Stimulated activated CD4-positive, alpha-beta T cell treated with anti-CD3 and anti-CD28 coated beads, Interleukin-12 subunit alpha, Interleukin-12 subunit beta, amount 100 ng/mL, for 48 hours (primary cell): ENCODE measurements around the gene PARD3.

Experiments used
- DNase-seq, 3 donors: peaks; one replicate each; pipeline ENCODE4 v3.0.0-alpha.2; 2020; ENCODE audit warnings: low read depth in 2 of 3, low spot score in 1 of 3

PARD3 gene

DNA sequence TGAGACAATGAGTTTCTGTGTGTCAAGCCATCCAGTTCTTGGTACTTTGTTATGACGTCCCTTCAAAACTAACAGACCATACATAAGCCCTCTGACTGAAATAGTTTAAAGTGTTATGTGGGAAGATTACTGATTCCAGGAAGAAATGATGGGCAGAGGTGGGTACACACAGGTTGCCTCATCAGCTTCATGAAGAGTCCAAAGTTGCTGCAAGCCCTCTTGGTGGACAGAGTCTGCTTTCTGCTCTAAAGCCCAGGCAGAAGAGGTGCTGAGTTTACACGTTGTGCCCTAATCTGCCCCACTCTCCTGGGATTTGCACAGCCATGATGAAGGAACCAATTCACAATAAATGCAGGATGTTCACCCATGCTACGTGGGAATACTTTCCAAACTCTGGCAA, 187.4 kb downstream of the PARD3 start:
- no peak for DNase-seq

DNA sequence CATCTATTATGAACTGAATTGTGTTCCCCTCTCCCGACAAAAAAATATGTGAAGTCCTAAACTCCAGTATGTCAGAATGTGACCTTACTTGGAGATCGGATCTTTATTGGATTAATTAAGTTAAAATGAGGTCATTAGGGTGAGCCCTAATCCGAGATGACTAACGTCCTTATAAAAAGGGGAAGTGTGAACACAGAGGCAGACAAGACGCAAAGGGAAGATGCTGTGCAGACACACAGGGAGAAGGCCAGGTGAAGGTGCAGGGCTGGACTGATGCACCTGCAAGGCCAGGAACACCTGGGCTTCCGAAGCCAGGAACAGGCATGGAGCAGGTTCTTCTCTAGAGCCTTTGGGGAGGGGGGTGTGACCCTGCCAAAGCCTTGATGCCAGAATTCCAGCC, 187.8 kb downstream of the PARD3 start:
- no peak for DNase-seq

DNA sequence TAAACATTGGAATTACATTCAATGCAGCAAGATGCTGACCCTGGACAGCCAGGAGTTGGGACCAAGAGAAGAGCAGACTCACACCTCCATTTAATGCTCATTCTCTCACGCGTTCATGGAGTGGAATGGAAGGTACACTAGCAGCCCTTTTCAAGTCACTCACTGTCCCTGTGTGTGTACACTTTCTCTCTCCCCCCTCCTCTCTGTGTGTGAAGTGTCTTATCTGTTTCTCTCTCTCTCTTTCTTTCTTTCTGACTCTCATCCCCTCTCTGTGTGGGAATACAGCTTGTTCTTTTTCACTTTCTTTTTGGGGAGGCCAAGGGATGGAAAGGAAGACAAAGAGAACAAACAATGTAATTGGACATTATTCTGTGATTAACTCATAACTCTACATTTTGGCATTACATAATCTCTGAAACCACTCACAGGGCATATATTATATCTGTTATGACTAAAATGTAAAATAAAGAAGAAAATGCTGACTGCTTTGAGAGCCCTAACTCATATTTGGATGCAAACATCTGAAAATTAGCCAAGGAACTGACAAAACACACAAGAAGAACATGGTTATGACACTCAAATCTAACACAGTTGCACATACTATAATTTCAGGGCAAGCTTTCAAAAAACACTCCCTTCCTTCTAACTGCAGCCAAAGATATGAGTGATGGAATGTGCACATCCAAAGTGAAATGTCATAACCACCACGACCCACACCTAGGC, 188.8 kb downstream of the PARD3 start:
- no peak for DNase-seq

DNA sequence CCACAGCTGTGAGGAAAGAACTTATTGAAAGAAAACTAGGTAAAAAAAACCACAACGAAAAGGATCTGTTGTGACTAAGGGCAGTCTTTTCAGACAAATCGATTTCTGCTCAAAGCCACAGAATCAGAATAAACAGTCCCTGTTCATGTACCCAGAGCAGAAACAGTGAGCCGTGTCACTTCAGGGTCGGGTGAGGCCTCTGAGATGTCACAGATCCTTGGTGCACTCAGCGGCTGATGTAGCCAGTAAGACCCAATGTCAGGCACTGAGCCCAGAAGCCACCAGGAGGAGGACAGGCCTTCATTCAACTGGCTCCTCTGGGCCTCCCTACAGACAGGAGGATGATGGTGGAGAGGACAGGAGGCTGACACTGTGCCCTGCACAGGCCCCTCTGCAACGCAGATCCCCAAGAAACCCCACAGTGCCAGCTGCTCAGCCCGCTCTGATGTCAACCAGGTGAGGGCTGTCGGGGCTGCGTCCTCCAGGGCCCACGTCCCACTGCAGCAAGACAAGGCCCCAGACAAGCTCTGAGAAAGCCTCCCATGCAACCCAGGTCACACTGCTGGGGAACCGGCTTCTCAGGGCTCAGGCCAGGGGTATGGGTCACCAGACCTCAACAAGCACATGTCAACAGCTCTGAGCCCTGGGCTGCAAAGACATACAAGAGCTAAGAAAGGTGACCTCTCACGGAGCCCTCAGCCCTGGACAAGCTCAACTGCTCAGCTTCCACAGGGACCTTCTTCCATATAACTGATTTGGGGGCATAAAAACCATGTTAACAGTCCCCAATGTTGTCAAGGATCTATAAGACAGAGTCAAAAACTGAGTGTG, 190.6 kb downstream of the PARD3 start:
- DNase-seq, result no peak

DNA sequence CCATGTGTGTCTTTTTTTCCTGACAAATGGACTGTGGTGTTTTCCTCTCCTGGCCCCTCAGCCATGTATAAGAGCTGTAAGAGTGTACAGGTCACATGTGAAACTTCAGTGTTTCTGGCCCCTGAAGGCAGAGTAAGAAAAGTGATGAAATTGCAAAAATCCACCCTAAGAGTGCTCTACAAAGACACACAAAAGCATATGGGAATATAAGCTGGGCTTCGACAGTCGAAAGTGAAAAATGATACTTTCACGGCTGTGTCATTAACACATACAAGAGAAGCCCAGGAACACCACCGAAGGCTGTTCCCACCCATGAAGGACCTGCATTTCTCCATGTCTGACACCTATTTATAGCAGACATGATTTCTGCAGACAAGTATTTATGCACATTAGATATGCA, 192.2 kb downstream of the PARD3 start:
- no peak for DNase-seq

DNA sequence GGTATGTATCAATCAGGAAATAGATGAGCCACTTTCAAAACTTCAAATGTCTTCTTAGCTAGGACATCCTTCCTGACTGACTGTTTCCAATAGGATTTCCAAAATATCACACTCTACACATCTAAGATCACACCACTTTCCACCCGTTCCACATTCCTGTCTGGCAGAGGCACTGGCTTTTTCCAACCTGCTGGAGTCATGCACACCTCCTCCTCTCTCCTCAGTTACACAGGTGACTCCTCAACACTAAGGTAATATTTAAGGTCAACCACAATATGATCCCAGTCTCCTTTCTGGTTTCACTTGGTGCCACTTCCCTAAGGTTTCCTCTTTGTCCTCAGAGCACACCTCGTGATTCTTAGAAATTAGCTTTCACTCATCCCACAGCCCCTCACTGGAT, 196.5 kb downstream of the PARD3 start:
- no peak for DNase-seq

DNA sequence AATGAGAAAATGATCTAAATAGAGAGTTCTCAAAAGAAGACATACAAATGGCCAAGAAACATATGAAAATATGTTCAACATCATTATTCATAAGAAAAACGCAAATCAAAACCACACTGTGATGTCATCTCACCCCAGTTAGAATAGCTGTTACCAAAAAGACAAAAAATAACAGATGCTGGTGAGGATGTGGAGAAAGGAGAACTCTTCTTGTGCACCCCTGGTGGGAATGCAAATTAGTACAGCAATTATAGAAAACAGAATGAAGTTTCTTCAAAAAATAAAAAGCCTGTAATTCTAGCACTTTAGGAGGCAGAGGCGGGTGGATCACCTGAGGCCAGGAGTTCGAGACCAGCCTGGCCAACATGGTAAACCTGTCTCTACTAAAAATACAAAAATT, 199.3 kb downstream of the PARD3 start:
- no peak for DNase-seq

DNA sequence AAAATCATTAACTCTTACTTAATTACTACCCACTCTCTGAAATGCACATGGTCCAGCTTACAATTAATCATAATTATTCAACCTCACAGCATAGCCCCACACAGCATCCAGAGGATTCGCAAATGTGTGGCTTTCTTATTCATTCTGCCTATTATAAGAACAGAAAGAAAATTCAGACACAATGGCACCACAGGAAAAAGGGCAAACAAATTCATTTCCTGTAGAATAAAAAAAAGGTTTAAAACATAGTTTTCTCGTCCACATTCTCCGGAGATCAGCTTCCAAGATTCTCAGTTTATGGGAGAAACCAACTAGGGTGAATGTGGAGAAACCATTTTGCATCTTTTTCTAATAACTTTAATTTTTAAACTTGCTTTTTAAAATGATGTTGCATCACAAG, 201.6 kb downstream of the PARD3 start:
- DNase-seq, result no peak

DNA sequence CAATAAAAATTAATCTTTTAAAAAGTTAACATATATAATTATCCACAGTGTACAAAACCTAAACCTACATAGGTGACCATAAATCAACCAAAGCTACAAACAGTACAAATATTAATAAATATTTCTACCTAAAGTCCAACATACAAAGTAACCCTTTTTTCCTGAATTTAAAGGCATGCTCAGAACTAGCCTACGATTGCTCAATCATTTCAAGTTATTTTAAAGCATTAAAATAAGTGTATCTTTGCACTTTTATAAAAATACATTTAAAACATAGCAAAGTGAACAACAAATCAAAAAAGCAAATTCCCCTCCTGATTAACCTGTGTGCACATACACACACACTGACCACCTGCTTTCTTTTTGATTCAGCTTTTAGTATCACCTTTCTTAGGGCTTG, 202.2 kb downstream of the PARD3 start:
- no peak for DNase-seq

DNA sequence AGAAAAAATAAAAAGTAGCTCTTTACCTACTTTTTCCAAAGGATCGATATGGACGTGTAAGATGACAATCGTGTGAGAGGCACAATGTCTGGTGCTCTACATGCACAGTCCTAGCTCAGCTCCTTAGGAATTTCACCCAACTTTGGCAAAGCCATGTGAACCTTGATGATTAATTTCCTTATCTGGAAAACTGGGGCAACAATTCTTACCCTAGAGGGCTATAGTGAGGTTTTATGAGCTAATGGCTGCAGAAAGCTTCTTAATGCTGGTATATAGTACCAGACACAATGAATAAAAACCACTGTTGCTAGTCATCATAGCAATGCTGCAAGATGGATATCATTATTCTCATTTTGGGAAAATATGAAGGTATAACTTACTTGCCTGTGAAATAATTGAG, 202.7 kb downstream of the PARD3 start:
- no peak for DNase-seq

DNA sequence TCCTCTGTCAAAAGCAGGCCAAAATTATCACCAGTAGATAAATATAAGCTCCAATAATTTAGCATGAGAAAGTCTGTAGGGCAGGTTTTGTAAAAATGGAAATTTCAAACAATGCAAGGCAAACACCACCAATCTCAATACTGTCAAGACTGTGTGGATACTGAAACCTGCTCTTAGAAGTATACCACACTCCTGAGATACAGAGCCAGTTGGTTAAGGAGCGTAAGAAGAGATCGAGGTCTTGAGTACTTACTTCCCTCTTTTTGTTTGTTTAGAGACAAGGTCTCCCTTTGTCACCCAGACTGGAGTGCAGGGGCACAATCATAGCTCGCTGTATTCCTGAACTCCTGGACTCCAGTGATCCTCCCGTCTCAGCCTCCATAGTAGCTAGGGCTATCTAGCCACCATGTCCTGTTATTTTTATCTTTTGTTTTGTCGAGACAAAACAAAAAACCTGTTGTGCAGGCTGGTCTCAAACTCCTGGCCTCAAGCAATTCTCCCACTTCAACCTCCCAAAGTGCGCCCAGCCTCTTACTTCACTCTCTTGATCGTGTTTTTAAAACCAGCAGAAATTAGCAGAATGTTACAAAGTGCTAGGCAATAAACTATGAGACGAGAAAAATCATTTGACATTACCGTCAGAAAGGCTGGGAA, 205.7 kb downstream of the PARD3 start:
- DNase-seq, result no peak

DNA sequence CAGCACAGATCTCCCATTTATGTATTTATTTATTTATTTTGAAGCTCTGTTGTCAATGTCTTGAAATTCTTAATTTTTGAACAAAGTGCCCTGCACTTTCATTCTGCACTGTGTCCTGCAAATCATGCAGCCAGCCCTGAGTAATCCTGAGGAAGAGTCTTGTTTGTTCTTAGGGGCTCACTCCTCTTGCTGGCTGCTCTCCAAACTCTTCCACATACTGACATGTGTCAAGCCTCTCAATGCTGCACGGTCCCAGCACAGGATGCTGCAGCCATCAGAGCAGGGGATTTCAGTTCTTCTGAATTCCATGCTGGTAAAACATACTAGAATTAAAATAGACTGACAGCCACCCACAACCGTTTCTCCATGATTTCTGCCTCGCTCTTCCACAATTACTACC, 207.2 kb downstream of the PARD3 start:
- DNase-seq, result no peak

DNA sequence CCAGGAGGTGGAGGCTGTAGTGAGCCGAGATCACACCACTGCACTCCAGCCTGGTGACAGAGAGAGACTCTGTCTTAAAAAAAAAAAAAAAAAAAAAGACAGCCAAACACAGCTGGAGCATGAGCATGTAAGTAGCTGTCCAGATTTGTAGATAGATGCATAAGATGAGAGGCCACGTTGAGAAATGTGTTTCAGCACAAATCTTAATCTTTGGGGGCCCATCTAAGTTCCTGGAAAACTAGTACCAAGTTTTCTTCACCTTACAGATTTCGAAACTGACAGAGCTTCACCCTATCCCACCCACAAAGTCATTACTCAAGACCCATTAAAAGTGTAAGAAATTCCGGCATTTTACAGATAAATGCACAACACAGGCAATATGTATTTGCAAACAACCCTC, 208.2 kb downstream of the PARD3 start:
- no peak for DNase-seq

DNA sequence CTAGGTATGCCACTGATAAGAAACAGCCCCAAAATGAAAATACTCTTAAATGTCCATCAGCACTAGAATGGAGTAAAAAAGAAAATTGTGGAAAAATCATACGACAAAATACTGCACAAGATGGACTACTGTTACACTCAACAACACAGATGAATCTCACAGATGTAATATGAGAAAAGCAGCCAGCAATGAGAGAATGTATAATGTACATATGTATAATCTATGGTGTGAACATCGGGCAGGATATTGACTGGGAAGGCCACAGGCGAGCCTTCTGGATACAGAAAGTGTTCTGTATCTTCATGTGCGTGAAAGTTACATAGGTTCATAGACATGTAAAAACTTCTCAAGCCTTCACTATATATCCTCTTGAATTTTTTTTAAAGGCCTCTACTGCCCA, 212.6 kb downstream of the PARD3 start:
- no peak for DNase-seq

DNA sequence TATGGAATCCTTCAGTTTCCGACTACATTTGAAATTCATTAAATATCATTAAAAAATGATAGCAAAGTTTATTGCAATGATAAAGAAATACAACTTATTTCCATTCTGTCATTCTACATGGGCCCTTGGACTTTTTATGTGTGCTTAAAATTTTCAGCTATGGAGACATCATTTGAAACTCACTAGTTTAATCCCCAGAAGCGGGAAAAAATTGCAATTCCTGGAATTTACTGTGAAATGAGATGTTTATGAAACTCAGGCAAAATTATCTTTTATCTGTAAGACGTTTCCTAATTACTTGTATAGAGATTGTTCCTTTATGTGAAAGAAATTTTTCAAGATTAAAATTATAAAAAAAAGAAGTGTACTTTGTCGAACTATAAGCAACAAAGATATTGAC, 213.4 kb downstream of the PARD3 start:
- DNase-seq, result no peak

DNA sequence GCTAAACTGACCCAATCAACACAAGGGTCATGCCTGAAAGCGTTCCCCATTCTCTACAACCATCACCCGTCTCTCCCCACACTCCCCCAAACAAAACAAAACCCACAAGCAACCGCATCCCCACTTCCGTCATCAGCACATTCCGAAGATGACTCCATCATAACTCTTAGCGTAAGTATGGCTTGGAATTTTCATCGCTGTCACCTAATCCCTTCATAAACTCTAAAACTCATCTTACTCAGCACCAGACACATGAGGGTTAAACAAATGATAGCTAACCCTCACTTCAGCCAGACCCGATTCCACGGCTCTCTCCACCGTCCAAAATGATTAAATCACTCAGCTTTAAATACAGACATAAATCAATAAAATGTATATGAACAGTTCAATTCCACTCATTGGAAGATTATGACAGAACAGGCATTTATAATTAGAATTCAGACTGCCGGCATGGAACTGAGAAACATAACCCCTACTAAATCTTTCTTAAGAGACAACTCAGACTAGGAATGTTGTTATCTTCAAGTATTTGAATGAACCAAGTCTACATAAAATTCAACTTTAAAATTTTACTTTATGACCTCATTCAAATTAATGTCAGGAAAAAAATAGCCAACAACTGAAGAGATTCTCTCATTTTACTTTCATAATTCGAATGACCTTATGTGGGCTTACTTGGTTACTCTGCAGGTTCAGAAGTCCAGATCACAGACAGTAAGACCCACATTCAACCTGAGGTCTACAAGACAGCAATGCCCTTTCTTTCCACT, 215.9 kb downstream of the PARD3 start:
- DNase-seq, result no peak

DNA sequence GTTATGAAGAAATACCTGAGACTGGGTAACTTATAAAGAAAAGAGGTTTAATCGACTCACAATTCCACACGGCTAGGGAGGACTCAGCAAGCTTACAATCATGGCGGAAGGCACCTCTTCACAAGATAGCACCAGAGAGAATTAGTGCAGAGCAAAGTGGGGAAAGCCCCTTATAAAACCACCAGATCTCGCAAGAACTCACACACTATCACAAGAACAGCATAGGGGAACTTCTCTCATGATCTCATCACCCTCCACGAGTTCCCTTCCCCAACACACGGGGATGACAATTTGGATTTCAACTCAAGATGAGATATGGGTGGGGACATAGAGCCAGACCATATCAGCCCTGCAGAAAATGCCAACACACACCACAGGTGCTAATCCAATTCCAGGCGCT, 218.7 kb downstream of the PARD3 start:
- DNase-seq, result no peak

DNA sequence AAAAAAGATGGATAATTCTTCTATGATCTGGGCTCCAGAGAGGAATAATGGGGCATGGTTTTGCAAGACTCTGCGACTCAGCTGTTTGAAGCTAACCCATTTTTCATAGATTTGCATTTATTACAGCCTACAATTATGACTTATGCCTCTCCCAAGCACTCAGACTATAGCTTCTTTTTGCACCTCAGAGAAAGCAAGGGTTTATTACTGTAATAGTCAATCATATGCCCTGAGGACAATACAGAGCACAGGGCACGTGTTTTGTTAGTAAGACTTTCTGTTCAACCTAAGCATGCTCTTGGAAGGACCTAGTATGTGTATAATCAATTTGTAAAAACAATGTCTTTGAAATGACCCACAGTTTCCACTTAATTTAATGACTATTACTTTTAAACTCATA, 221.2 kb downstream of the PARD3 start:
- DNase-seq, result no peak

DNA sequence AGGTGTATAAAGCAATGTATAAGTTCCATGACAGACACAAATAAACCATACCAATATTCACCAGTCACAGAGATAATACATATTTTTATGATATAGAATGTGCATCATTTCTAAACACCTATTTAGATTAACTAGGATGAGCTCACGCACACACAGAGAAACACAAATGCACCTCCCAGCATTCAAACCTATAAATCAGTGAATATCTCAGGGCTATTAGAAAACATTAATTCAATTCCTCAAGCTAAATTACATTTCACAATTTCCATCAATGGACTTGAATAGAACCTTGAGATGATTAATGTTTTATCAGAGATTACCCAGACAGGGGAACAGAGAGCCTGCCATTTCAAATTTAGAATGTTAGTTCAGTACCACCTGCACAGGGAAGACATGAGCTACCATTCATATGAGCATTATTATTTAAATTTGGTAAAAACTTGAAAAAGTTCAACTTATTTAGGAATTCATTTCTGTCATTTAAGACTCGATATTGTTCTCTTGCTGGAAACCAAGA, 221.7 kb downstream of the PARD3 start:
- no peak for DNase-seq

DNA sequence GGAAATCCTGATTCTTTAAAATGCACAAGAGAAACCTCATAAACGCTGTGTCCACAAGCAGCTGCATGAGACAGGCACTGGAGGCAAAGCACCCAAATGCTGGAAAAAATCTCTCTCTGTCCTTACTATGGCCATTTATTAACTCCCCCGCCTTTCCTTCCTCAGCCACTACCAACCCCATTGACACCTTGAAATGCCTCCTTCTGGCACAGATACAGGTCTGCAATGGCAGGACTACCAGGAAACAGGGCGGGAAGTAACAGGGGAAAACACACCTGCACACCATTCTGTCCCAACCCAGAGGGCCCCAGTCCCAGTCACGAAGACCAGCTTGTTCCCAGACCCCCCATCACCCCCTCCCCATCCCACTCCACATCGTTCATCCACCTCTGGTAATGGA, 224.3 kb downstream of the PARD3 start:
- no peak for DNase-seq

DNA sequence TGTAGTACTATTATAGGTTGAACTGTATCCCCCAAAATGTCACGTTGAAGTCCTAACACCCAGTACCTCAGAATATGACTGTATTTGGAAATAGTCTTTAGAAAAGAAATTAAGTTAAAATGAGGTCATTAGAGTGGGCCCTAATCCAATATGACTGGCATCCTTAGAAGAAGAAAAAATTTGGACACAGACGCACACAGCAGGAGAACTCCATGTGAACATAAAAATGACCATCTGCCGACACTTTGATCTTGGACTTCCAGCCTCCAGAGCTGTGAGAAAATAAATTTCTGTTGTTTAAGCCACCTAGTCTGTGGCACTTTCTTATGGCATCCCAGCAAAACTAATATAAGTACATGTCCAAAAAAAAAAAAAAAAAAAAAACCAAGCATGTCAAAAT, 225.8 kb downstream of the PARD3 start:
- DNase-seq, result no peak
